Suprapubic skin (tissue), 4 donors: ENCODE results near the gene PRELID1. TPM values are rescaled to one million over a fixed set of nuclear protein-coding genes. Genes with fewer than 3 reads are reported as not detected.
"Not testable (repeated sequence)": the region's sequence is repeated elsewhere in the genome, so short reads cannot be mapped to it uniquely, and the experiment has no call there.

Experiments used
- DNase-seq, 2 donors: peaks; one replicate each; pipeline ENCODE4 v3.0.0-alpha.2; 2019; ENCODE audit warnings: low spot score in 2 of 2
- H3K27ac ChIP-seq: fragments of 200-600 bp; sonication (generic); one replicate; pipeline ENCODE4 v1.5.1; 2019
- H3K27me3 ChIP-seq: fragments of 200-600 bp; sonication (generic); one replicate; pipeline ENCODE4 v1.5.1; 2019
- H3K36me3 ChIP-seq: fragments of 200-600 bp; sonication (generic); one replicate; pipeline ENCODE4 v1.5.1; 2019
- H3K4me1 ChIP-seq: fragments of 200-600 bp; sonication (generic); one replicate; pipeline ENCODE4 v1.5.1; 2019
- H3K4me3 ChIP-seq: fragments of 200-600 bp; sonication (generic); one replicate; pipeline ENCODE4 v1.5.1; 2019; ENCODE audit warnings: mild to moderate bottlenecking
- H3K9me3 ChIP-seq: fragments of 200-600 bp; sonication (generic); one replicate; pipeline ENCODE4 v1.5.1; 2019
- CTCF ChIP-seq, 2 donors: fragments of 200-600 bp in 1 of 2; fragments of 450-650 bp in 1 of 2; sonication (generic) in 1 of 2; IDR thresholded peaks; one replicate each; pipeline ENCODE4 v1.5.1; 2016 to 2019; ENCODE audit warnings: antibody characterized with exemption in 2 of 2, mild to moderate bottlenecking in 1 of 2, moderate library complexity in 1 of 2
- EP300 ChIP-seq: sonication (generic); formaldehyde crosslinking; IDR thresholded peaks from one replicate; pipeline ENCODE4 v1.6.1; 2017; ENCODE audit warnings: antibody characterized with exemption
- POLR2A ChIP-seq, 2 donors: fragments of 450-650 bp; IDR thresholded peaks; one replicate each; pipeline ENCODE4 v1.6.1; 2017; ENCODE audit warnings: antibody characterized with exemption in 2 of 2, mild to moderate bottlenecking in 2 of 2, moderate library complexity in 2 of 2
- POLR2AphosphoS5 ChIP-seq, 3 donors: sonication (generic); formaldehyde crosslinking; IDR thresholded peaks; one replicate each; pipeline ENCODE4 v1.6.1; 2017; ENCODE audit warnings: antibody characterized with exemption in 3 of 3
- WGBS: methylation state at CpG from one replicate; pipeline ENCODE4 v1.1.5; 2018; 5-methylcytosine and 5-hydroxymethylcytosine counted together
- total RNA-seq, 4 donors: library from RNA; depleted of rRNA; stranded (reverse); fragments of >200 nt; gene quantifications; one replicate each; pipeline ENCODE4 v1.1.0, GENCODE V29; 2016

PRELID1 gene
- total RNA-seq: 10 to 100 TPM; 54.2 to 90.1 (median 62.1) TPM

DNA sequence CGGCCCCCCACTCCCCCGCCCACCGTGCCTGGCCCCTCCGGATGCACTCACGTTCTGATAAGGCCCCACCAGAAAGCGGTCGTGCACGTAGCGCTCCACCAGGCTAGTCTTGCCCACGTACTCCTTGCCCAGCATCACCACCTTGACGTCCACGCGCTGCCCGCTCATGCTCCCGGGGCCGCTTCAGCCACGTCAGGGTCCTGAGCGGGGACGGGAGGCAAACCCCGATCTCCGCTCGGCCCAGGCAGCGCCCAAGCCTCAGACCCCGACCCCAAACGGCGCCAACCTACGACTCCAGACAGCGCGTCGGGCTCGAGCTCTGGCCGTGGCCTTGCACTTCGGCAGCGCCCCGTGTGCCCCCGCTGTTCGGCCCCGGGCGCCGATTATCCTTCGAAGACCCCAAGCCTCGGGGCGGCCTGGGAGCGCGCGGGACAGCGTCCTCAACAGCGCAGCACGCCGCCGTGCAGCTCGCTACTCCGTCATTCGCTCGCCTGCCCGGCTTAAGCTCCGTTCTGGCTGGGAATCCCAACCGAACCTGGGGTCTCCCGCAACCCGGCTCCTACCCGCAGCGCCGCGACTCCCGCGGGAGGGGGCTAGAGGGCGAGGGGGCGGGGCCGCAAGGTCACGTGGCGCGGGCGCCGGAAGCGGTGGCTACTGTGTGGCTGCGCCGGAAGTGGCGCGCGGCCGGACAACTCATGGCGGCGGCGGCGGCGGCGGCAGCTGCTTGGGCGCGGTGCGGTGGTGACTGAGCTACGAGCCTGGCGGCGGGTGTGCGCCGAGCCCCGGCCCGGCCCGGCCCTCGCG is at the start of gene PRELID1, which contains the start of gene RAB24:
TSS of gene PRELID1 (plus strand) at position 679 of the 804 bp plus-strand sequence. CDS start 187 bp downstream, outside the sequence.
TSS of gene RAB24 (minus strand) at position 599 of the 804 bp plus-strand sequence. CDS start at position 168, 431 bp downstream.
- no peak for TF ChIP-seq EP300
- peak in 1 of 2 donors; percentile 30 for TF ChIP-seq CTCF (IDR thresholded peaks at IDR 0.05)
- peak in 1 of 3 donors; percentile 80 for TF ChIP-seq POLR2AphosphoS5 (IDR thresholded peaks at IDR 0.05)
- peak; percentile 30 to 38 for TF ChIP-seq POLR2A (IDR thresholded peaks at IDR 0.05)
- Histone ChIP-seq H3K4me1 (peaks cover 79% of the 10 kb centered on the region), H3K27me3 (no peaks in the 10 kb centered on the region), H3K9me3 (no peaks in the 10 kb centered on the region), H3K27ac (peak within 1 kb of the TSS; percentile 85), H3K4me3 (peak within 1 kb of the TSS; percentile 69), H3K36me3 (peaks cover 27% of the 10 kb centered on the region)
- WGBS: 0% methylated on average over 5 of the region's 100 CpGs
- DNase-seq: peak; percentile 94 to 96

GRCh38 chr5:177256296-177256695 is 47.3 kb upstream of the PRELID1 start:
- no peaks in the 10 kb centered on the region for H3K27me3 ChIP-seq
- no peak overlapping the region for H3K27ac ChIP-seq
- H3K36me3 ChIP-seq: peaks cover 84% of the 10 kb centered on the region
- DNase-seq: no peak
- no peaks in the 10 kb centered on the region for H3K4me1 ChIP-seq
- TF ChIP-seq POLR2AphosphoS5 (IDR thresholded peaks at IDR 0.05) (no peak), POLR2A (IDR thresholded peaks at IDR 0.05) (no peak), CTCF (IDR thresholded peaks at IDR 0.05) (no peak)
- no peaks in the 10 kb centered on the region for H3K9me3 ChIP-seq
- no peak overlapping the region for H3K4me3 ChIP-seq
- WGBS: 47% methylated on average over 5 of the region's 5 CpGs

DNA sequence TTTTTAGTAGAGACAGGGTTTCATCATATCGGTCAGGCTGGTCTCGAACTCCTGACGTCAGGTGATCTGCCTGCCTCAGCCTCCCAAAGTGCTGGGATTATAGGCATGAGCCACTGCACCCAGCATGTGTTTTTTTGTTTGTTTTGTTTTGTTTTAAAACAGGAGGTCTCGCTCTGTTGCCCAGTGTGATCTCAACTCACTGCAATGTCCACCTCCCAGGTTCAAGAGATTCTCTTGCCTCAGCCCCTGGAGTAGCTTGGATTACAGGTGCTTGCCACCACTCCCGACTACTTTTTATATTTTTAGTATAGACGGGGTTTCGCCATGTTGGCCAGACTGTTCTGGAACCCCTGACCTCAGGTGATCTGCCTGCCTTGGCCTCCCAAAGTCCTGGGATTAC is 44.9 kb upstream of the PRELID1 start:
- peaks cover 88% of the 10 kb centered on the region for H3K36me3 ChIP-seq
- WGBS: 92% methylated on average over 7 of the region's 7 CpGs
- not testable (repeated sequence) for H3K27me3 ChIP-seq, H3K4me3 ChIP-seq, H3K4me1 ChIP-seq, H3K9me3 ChIP-seq, H3K27ac ChIP-seq, DNase-seq

DNA sequence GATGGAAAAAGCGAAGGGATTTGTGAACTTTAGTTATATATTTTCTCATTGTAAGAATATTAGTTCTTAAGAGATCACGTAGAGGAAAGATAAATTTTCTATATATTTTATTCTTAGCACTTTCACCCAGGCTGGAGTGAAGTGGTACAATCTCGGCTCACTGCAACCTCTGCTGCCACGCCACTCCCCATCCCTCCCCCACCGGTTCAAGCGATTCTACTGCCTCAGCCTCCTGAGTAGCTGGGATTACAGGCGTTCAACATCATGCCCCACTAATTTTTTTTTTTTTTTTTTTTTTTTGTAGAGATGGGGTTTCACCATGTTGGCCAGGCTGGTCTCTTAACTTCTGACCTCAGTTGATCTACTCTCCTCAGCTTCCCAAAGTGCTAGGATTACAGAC is 42.6 kb upstream of the PRELID1 start:
- no peak overlapping the region for H3K4me3 ChIP-seq
- WGBS: 92% methylated on average over 7 of the region's 7 CpGs
- H3K36me3 ChIP-seq: peaks cover 78% of the 10 kb centered on the region
- H3K9me3 ChIP-seq: no peaks in the 10 kb centered on the region
- no peak for DNase-seq
- H3K4me1 ChIP-seq: no peaks in the 10 kb centered on the region
- no peaks in the 10 kb centered on the region for H3K27me3 ChIP-seq
- TF ChIP-seq CTCF (IDR thresholded peaks at IDR 0.05) (no peak), EP300 (no peak), POLR2A (IDR thresholded peaks at IDR 0.05) (no peak), POLR2AphosphoS5 (IDR thresholded peaks at IDR 0.05) (no peak)
- H3K27ac ChIP-seq: no peak overlapping the region

DNA sequence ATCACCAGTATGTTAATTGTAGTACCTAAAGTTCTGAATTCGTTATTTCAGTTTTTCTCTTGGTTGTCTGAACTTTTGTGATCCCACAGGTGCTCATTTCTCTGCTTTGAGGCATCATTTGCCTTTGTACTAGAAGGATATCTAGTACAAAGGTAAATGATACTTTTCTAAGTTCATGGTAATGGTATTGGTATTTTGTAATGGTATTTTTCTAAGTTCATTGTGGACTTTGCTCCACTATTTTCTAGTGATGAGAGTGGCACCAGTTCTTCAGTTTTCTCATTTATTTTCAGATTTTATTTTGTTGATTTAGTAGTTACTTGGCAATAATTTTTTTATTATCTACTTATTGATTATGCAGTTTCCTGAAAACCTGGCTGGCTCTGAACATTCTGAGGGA is 42.1 kb upstream of the PRELID1 start:
- H3K36me3 ChIP-seq: peaks cover 81% of the 10 kb centered on the region
- WGBS: 97% methylated on average over 1 of the region's 1 CpG
- no peak for DNase-seq

More for the DNA sequence above, 42.1 kb upstream of the PRELID1 start:
- no peak for TF ChIP-seq POLR2AphosphoS5 (IDR thresholded peaks at IDR 0.05)
- TF ChIP-seq EP300: no peak
- TF ChIP-seq POLR2A (IDR thresholded peaks at IDR 0.05): no peak
- TF ChIP-seq CTCF (IDR thresholded peaks at IDR 0.05): no peak
- Histone ChIP-seq H3K9me3 (no peaks in the 10 kb centered on the region), H3K4me1 (no peaks in the 10 kb centered on the region), H3K27me3 (no peaks in the 10 kb centered on the region), H3K4me3 (no peak overlapping the region), H3K27ac (no peak overlapping the region)
